ENCODE data around the gene EGLN1.

DNA sequence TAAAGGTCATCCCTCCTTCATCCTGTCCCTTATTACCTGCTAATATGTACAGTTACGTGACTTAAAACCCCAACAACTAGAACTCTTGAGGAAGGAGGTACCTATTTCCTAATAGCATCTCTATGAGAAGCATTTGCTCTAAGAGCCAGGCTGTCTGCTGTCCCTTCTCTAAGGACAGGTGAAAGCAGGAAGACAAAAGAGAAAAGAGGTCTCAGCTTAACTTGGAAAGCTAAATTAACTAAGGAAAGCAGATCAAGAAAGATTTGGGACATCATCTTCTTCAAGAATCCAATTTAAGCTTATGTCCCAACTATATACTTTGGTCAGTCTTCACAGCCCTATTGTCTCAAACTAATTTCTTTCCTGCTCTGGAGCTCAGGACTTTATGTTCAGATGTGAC, 2.9 kb downstream of the EGLN1 start:
- TF ChIP-seq, protein P1, sequence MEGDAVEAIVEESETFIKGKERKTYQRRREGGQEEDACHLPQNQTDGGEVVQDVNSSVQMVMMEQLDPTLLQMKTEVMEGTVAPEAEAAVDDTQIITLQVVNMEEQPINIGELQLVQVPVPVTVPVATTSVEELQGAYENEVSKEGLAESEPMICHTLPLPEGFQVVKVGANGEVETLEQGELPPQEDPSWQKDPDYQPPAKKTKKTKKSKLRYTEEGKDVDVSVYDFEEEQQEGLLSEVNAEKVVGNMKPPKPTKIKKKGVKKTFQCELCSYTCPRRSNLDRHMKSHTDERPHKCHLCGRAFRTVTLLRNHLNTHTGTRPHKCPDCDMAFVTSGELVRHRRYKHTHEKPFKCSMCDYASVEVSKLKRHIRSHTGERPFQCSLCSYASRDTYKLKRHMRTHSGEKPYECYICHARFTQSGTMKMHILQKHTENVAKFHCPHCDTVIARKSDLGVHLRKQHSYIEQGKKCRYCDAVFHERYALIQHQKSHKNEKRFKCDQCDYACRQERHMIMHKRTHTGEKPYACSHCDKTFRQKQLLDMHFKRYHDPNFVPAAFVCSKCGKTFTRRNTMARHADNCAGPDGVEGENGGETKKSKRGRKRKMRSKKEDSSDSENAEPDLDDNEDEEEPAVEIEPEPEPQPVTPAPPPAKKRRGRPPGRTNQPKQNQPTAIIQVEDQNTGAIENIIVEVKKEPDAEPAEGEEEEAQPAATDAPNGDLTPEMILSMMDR (IDR thresholded peaks at IDR 0.05; ENCODE audit: control extremely low read depth in 1 of 3, insufficient read depth in 1 of 3, low read depth in 1 of 3, low read length in 3 of 3), result no peak
- TF ChIP-seq EP300 (IDR thresholded peaks at IDR 0.05; ENCODE audit: borderline replicate concordance in 1 of 2, low read depth in 2 of 2, low read length in 2 of 2), result no peak
- no peak for TF ChIP-seq POLR2AphosphoS5 (IDR thresholded peaks at IDR 0.05; ENCODE audit: low read depth, low read length)
- no peak for TF ChIP-seq HDAC2 (IDR thresholded peaks at IDR 0.05; ENCODE audit: borderline replicate concordance in 1 of 2, low read depth in 2 of 2, low read length in 2 of 2)
- TF ChIP-seq SUZ12 (IDR thresholded peaks at IDR 0.05; ENCODE audit: low read length), result no peak
- TF ChIP-seq FOSL1 (IDR thresholded peaks at IDR 0.05; ENCODE audit: insufficient read depth, low read depth, low read length), result no peak
- TF ChIP-seq POLR2A (IDR thresholded peaks at IDR 0.05; ENCODE audit: control extremely low read depth in 1 of 2, low read depth in 2 of 2, low read length in 2 of 2), result no peak
- TF ChIP-seq JUN (IDR thresholded peaks at IDR 0.05; ENCODE audit: low read depth, low read length), result no peak
- no peak for TF ChIP-seq TAF1 (IDR thresholded peaks at IDR 0.05; ENCODE audit: low read depth, low read length)
- TF ChIP-seq, protein P2, sequence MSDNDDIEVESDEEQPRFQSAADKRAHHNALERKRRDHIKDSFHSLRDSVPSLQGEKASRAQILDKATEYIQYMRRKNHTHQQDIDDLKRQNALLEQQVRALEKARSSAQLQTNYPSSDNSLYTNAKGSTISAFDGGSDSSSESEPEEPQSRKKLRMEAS (IDR thresholded peaks at IDR 0.05), result no peak
- TF ChIP-seq GABPA (IDR thresholded peaks at IDR 0.05; ENCODE audit: borderline replicate concordance, insufficient read depth, low read length), result no peak
- TF ChIP-seq SIRT6 (IDR thresholded peaks at IDR 0.05; ENCODE audit: low read length), result no peak

All from H1 (cell line).